ENCODE data around the gene KLHL26.
A peak's percentile ranks its signal among the peaks of the same experiment; 100 is the strongest.

The KLHL26 gene

GRCh38 chr19:18696023-18696422 lies 59.2 kb downstream of the KLHL26 start:
- no peak for DNase-seq

GRCh38 chr19:18697680-18698079 lies 60.9 kb downstream of the KLHL26 start:
- DNase-seq, result no peak

- DNase-seq, result no peak
Observed at GRCh38 chr19:18698321-18699167, 61.7 kb downstream of the KLHL26 start.

GRCh38 chr19:18699403-18700054 lies 62.7 kb downstream of the KLHL26 start:
- DNase-seq, result no peak

- peak; percentile 54 for DNase-seq
Observed at GRCh38 chr19:18700501-18701249, 63.8 kb downstream of the KLHL26 start.

- DNase-seq, result no peak
Observed at GRCh38 chr19:18701250-18701608, 64.4 kb downstream of the KLHL26 start.

GRCh38 chr19:18704054-18704453 lies 67.2 kb downstream of the KLHL26 start:
- no peak for DNase-seq

- no peak for DNase-seq
Observed at GRCh38 chr19:18704971-18705370, 68.1 kb downstream of the KLHL26 start.

- no peak for DNase-seq
Observed at GRCh38 chr19:18708452-18709231, 71.8 kb downstream of the KLHL26 start.

GRCh38 chr19:18709546-18709945 lies 72.7 kb downstream of the KLHL26 start:
- DNase-seq, result no peak

- DNase-seq, result no peak
Observed at GRCh38 chr19:18710186-18710585, 73.4 kb downstream of the KLHL26 start.

- no peak for DNase-seq
Observed at GRCh38 chr19:18710996-18711751, 74.3 kb downstream of the KLHL26 start.

GRCh38 chr19:18711893-18712292 lies 75.1 kb downstream of the KLHL26 start:
- DNase-seq, result no peak

- no peak for DNase-seq
Observed at GRCh38 chr19:18712981-18713380, 76.2 kb downstream of the KLHL26 start.

- DNase-seq, result no peak
Observed at GRCh38 chr19:18713550-18714117, 76.8 kb downstream of the KLHL26 start.

GRCh38 chr19:18715416-18715815 lies 78.6 kb downstream of the KLHL26 start:
- DNase-seq, result no peak

- DNase-seq, result no peak
Observed at GRCh38 chr19:18716857-18717256, 80.0 kb downstream of the KLHL26 start.

- no peak for DNase-seq
Observed at GRCh38 chr19:18717601-18718000, 80.8 kb downstream of the KLHL26 start.

- no peak for DNase-seq
Observed at GRCh38 chr19:18718015-18718526, 81.2 kb downstream of the KLHL26 start.

GRCh38 chr19:18718846-18719458 lies 82.1 kb downstream of the KLHL26 start:
- no peak for DNase-seq

GRCh38 chr19:18719541-18719940 lies 82.7 kb downstream of the KLHL26 start:
- no peak for DNase-seq

Measured in NCI-H1694 (cell line).